GM23338 (cell line): ENCODE measurements around the gene ESR1.

Experiments
- POLR2AphosphoS5 ChIP-seq: IDR thresholded peaks from 2 replicates; pipeline ENCODE4 v1.6.1; 2016; ENCODE audit warnings: antibody characterized with exemption, low read depth
- TF ChIP-seq, protein P1 (sequence below), 2 experiments: fragments of 200-600 bp in 1 of 2; sonication (generic) in 1 of 2; conservative IDR thresholded peaks; 2 replicates each; pipeline versions ENCODE4 v1.5.1 to v1.6.1; 2016 to 2017; ENCODE audit warnings: antibody characterized with exemption in 2 of 2, low read depth in 2 of 2, mild to moderate bottlenecking in 2 of 2, moderate library complexity in 1 of 2

DNA sequence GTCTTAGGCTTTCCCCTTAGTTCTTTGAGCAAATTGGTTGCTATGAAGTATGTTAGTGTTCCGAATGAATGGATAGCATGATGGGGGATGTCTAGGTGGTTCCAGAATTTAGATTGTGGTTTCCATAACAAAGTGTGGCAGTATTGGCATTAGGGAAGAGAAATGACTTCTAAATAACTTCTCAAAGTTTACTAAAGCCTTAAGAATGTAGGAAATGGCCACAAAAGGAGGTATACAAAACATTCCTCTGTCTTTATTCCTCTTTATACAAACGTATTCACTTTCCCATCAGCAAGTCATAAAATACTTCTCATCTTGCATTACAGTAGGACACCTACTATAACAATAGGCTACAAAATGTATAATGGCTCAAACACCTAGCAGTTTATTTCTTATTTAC is 279.6 kb downstream of the ESR1 start:
- no peak for TF ChIP-seq POLR2AphosphoS5
- TF ChIP-seq, protein P1, sequence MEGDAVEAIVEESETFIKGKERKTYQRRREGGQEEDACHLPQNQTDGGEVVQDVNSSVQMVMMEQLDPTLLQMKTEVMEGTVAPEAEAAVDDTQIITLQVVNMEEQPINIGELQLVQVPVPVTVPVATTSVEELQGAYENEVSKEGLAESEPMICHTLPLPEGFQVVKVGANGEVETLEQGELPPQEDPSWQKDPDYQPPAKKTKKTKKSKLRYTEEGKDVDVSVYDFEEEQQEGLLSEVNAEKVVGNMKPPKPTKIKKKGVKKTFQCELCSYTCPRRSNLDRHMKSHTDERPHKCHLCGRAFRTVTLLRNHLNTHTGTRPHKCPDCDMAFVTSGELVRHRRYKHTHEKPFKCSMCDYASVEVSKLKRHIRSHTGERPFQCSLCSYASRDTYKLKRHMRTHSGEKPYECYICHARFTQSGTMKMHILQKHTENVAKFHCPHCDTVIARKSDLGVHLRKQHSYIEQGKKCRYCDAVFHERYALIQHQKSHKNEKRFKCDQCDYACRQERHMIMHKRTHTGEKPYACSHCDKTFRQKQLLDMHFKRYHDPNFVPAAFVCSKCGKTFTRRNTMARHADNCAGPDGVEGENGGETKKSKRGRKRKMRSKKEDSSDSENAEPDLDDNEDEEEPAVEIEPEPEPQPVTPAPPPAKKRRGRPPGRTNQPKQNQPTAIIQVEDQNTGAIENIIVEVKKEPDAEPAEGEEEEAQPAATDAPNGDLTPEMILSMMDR (conservative IDR thresholded peaks at IDR 0.05; ENCODE audit: low read depth in 2 of 2) = no peak
